Panc1 (cell line): ENCODE results near the gene CDC42BPA.

ENCODE experiments used
- CTCF ChIP-seq: fragments of 450-650 bp; IDR thresholded peaks from 2 replicates; pipeline ENCODE4 v1.5.1; 2017; ENCODE audit warnings: mild to moderate bottlenecking
- POLR2AphosphoS5 ChIP-seq: IDR thresholded peaks from 2 replicates; pipeline ENCODE4 v1.6.1; 2012; ENCODE audit warnings: mild to moderate bottlenecking, low read depth, low read length, moderate library complexity
- REST ChIP-seq, 2 experiments: IDR thresholded peaks; 2 replicates each; pipeline ENCODE4 v1.6.1; 2011 to 2012; ENCODE audit warnings: low read depth in 2 of 2, control low read depth in 1 of 2, low read length in 1 of 2, mild to moderate bottlenecking in 1 of 2, moderate library complexity in 1 of 2; ENCODE audit not compliant: insufficient read depth in 1 of 2

- TF ChIP-seq REST (IDR thresholded peaks at IDR 0.05; ENCODE audit: insufficient read depth in 1 of 2, low read depth in 2 of 2, low read length in 1 of 2) (no peak), CTCF (no peak), POLR2AphosphoS5 (no peak)
Measured at GRCh38 chr1:227322376-227322775, 4.1 kb upstream of the CDC42BPA start.
